Progenitor cell of endocrine pancreas (in vitro differentiated cells): ENCODE data around the gene LCTL. TPM values are rescaled to one million over a fixed set of nuclear protein-coding genes. Genes with fewer than 3 reads are reported as not detected.
A peak's percentile ranks its signal among the peaks of the same experiment; 100 is the strongest.

ENCODE experiments used
- DNase-seq: peaks from one replicate; pipeline ENCODE4 v3.0.0; 2021; ENCODE audit warnings: low spot score; ENCODE audit not compliant: unreplicated experiment
- H3K27ac Mint-ChIP-seq: 2 replicates; pipeline ENCODE4 v1.8.0; 2021; ENCODE audit warnings: mild to moderate bottlenecking, moderate library complexity, mixed read lengths
- H3K27me3 Mint-ChIP-seq: 2 replicates; pipeline ENCODE4 v1.8.0; 2021; ENCODE audit warnings: mixed read lengths
- H3K36me3 Mint-ChIP-seq: 2 replicates; pipeline ENCODE4 v1.8.0; 2022; ENCODE audit warnings: mixed read lengths; ENCODE audit not compliant: insufficient read depth
- H3K4me1 Mint-ChIP-seq: 2 replicates; pipeline ENCODE4 v1.8.0; 2021; ENCODE audit warnings: low read depth, mixed read lengths
- H3K4me3 Mint-ChIP-seq: 2 replicates; pipeline ENCODE4 v1.8.0; 2021; ENCODE audit warnings: low read depth, mild to moderate bottlenecking, moderate library complexity, mixed read lengths
- H3K9me3 Mint-ChIP-seq: 2 replicates; pipeline ENCODE4 v1.8.0; 2021; ENCODE audit warnings: low read depth, mixed read lengths
- CTCF ChIP-seq: fragments of 200-600 bp; sonication (generic); IDR thresholded peaks from one replicate; pipeline ENCODE4 v1.5.0; 2021; ENCODE audit warnings: antibody characterized with exemption, mild to moderate bottlenecking; ENCODE audit not compliant: unreplicated experiment
- total RNA-seq: library from RNA; stranded (reverse); gene quantifications from 2 replicates; pipeline ENCODE4 v1.2.1, GENCODE V29; 2021

The LCTL gene
- total RNA-seq, 1 donor from 2014 or later = 1.5 TPM

GRCh38 chr15:66601521-66601920 is 35.7 kb upstream of the LCTL start:
- no peaks in the 10 kb centered on the region for H3K4me1 Mint-ChIP-seq
- TF ChIP-seq CTCF = no peak

GRCh38 chr15:66600240-66600627 is 34.4 kb upstream of the LCTL start:
- peaks cover 25% of the 10 kb centered on the region for H3K27me3 Mint-ChIP-seq
- no peaks in the 10 kb centered on the region for H3K36me3 Mint-ChIP-seq
- H3K9me3 Mint-ChIP-seq = no peaks in the 10 kb centered on the region
- TF ChIP-seq CTCF = no peak
- no peak overlapping the region for H3K4me3 Mint-ChIP-seq
- DNase-seq = no peak
- H3K4me1 Mint-ChIP-seq = no peaks in the 10 kb centered on the region
- peak overlapping the region; percentile 64 for H3K27ac Mint-ChIP-seq

More at GRCh38 chr15:66601521-66601920, 35.7 kb upstream of the LCTL start:
- Mint-ChIP-seq H3K9me3 (no peaks in the 10 kb centered on the region), H3K27ac (no peak overlapping the region), H3K36me3 (no peaks in the 10 kb centered on the region), H3K4me3 (no peak overlapping the region), H3K27me3 (peaks cover 25% of the 10 kb centered on the region)
- no peak for DNase-seq

DNA sequence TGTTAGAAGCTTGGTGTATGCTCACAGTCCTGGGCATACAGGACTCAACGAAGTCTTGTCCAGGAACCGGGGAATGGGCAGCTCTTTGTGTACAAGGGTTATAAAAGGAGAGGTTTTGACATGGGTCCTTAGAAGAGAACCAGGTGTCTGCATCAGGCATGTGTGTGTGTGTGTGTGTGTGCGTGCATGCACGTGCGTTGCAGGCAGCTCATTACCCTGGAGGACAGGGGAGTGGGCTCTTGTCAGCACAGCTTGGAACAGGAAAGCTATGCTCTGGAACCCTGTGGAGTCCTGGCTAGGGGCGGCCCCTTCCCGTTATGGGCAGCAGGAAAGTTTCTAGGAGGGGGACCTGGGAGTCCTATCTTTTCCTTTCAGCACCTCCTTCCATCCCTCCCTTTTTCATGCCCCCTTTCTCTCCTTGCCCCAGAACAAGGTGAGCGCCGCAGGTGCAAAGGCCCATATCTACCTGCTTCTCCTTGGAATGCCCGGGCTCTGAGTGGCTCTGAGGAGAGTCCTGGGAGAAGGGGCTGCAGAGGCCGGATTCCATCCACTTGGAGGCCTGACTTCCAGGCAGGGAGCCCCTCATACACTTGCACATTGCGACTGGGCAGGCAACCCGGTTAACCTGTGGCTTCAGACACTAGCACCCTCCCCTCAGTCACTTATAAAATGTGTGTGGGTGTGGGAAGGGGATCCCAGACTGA is 33.9 kb upstream of the LCTL start:
- Mint-ChIP-seq H3K36me3 (no peaks in the 10 kb centered on the region), H3K4me1 (no peaks in the 10 kb centered on the region), H3K27me3 (peaks cover 28% of the 10 kb centered on the region), H3K27ac (no peak overlapping the region), H3K9me3 (no peaks in the 10 kb centered on the region), H3K4me3 (no peak overlapping the region)
- no peak for DNase-seq
- TF ChIP-seq CTCF = no peak

DNA sequence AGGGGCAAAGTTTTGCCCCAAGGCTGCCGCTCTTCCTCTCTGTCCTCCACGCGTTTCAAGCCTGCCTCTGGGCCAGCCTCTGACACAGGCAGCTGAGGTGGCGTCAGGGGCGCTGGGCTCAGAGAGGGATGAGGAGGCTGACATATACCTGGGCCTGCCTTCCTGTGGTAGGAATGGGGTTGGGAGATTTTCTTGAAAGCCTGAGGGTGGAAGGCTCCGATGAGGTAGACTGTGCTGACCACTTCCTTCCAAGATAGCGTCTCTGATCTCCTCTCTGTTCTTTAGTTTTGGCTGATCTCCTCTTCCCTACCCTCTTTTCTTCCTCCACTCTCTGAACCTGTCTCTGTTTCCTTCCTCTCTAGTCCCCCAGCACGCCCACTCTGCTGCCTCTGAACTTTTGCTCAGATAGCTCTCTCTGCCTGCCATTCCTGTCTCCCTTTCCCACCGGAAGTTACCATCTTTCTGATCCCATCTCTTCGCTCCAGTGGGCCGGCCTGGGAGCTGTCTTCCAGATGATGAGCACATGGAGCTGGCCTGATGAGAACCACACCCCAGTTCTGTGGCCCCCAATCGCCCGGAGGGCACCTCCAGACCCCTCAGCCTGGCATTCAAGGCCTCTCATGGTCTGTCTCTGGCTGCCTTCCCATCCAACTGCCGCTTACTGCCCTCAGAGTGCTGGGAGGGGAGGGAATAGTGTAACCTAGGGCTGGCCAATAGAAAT is 32.5 kb upstream of the LCTL start:
- H3K9me3 Mint-ChIP-seq = no peaks in the 10 kb centered on the region
- H3K4me1 Mint-ChIP-seq = peaks cover under 1% of the 10 kb centered on the region
- H3K27ac Mint-ChIP-seq = no peak overlapping the region
- H3K4me3 Mint-ChIP-seq = no peak overlapping the region
- no peak for TF ChIP-seq CTCF
- no peaks in the 10 kb centered on the region for H3K36me3 Mint-ChIP-seq
- DNase-seq = no peak
- peaks cover 31% of the 10 kb centered on the region for H3K27me3 Mint-ChIP-seq

DNA sequence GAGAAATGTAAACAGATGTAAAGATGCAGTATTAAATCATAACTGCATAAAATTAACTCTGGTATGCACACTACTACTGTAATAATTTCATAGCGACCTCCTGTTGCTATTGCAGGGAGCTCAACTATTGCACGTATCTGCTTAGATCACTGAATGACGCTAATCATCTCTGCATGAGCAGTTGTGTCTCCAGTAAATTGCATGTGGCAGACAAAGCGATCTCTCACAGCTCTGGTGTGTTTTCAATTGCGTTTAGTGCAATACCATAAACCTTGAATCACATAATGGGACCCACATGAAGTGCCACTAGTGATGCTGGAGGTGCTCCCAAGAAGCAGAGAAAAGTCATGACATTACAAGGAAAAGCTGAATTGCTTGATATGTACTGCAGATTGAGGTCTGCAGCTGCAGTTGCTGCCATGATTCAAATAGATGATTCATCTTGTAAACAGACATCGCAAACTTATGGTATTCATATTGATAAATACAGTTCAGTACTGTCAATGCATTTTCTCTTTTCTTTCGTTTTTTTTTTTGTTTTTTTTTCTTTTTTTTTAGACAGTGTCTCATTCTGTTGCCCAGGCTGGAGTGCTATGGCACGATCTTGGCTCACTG is 30.2 kb upstream of the LCTL start:
- DNase-seq = no peak
- no peak for TF ChIP-seq CTCF

More for the DNA sequence above, 30.2 kb upstream of the LCTL start:
- Mint-ChIP-seq H3K36me3 (no peaks in the 10 kb centered on the region), H3K4me3 (no peak overlapping the region), H3K27ac (no peak overlapping the region), H3K4me1 (peaks cover 10% of the 10 kb centered on the region), H3K9me3 (no peaks in the 10 kb centered on the region), H3K27me3 (peaks cover 24% of the 10 kb centered on the region)
